G401 (cell line): ENCODE data around the gene EDEM2. TPM values are rescaled to one million over a fixed set of nuclear protein-coding genes. Genes with fewer than 3 reads are reported as not detected.
"Not testable (repeated sequence)": the region's sequence is repeated elsewhere in the genome, so short reads cannot be mapped to it uniquely, and the experiment has no call there.

Experiments
- DNase-seq: peaks from one replicate; pipeline ENCODE4 v3.0.0-alpha.2; 2015; ENCODE audit warnings: low spot score
- in situ Hi-C: cut with HindIII; loops from 2 replicates; pipeline ENCODE4 v1.10.0; 2016; ENCODE audit warnings: low sequenced_read_pairs, mixed read lengths
- total RNA-seq: library from RNA; depleted of rRNA; stranded (reverse); fragments of >200 nt; shearing (Covaris generic); gene quantifications from 2 replicates; pipeline ENCODE4 v1.2.3, GENCODE V29; 2014

EDEM2 gene
- total RNA-seq, 1 experiment from 2014 or later: 115 TPM

GRCh38 chr20:35171753-35172433, 24.8 kb upstream of the EDEM2 start, which contains the start of gene PROCR:
Gene PROCR, plus strand, starts transcription at chr20:35172072. Its CDS starts 83 bp downstream, at chr20:35172155.
- DNase-seq: peak; percentile 80

GRCh38 chr20:35171438-35171752, 24.3 kb upstream of the EDEM2 start:
- DNase-seq: no peak
- in situ Hi-C loops: no loop called here

More at GRCh38 chr20:35171753-35172433, 24.8 kb upstream of the EDEM2 start, which contains the start of gene PROCR:
- in situ Hi-C loops: no loop called here

GRCh38 chr20:35168701-35169409, 21.7 kb upstream of the EDEM2 start:
- in situ Hi-C loops, DNase-seq: not testable (repeated sequence)

- in situ Hi-C loops: no loop called here
- no peak for DNase-seq
These were observed 20.7 kb upstream of the EDEM2 start for GRCh38 chr20:35167787-35168186.

GRCh38 chr20:35166242-35166830, 19.2 kb upstream of the EDEM2 start:
- in situ Hi-C loops: no loop called here
- DNase-seq: peak; percentile 92

- in situ Hi-C loops: no loop called here
- no peak for DNase-seq
These were observed 18.4 kb upstream of the EDEM2 start for GRCh38 chr20:35165221-35166185.

- in situ Hi-C loops: not testable (repeated sequence)
These were observed 17.4 kb upstream of the EDEM2 start for GRCh38 chr20:35164531-35164930.

GRCh38 chr20:35160341-35160740, 13.2 kb upstream of the EDEM2 start:
- in situ Hi-C loops: not testable (repeated sequence)

More at GRCh38 chr20:35164531-35164930, 17.4 kb upstream of the EDEM2 start:
- DNase-seq: not testable (repeated sequence)

GRCh38 chr20:35156978-35157377, 9.8 kb upstream of the EDEM2 start:
- DNase-seq: no peak
- in situ Hi-C loops: no loop called here

More at GRCh38 chr20:35160341-35160740, 13.2 kb upstream of the EDEM2 start:
- DNase-seq: not testable (repeated sequence)

- no peak for DNase-seq
- in situ Hi-C loops: no loop called here
These were observed 8.8 kb upstream of the EDEM2 start for GRCh38 chr20:35155936-35156335.

- in situ Hi-C loops: no loop called here
- no peak for DNase-seq
These were observed 4.6 kb upstream of the EDEM2 start for GRCh38 chr20:35151736-35152135.

- no peak for DNase-seq
- in situ Hi-C loops: no loop called here
These were observed 3.9 kb upstream of the EDEM2 start for GRCh38 chr20:35150846-35151579.

- DNase-seq, in situ Hi-C loops: not testable (repeated sequence)
These were observed 487 bp upstream of the EDEM2 start for GRCh38 chr20:35147575-35148071.

- in situ Hi-C loops: no loop called here
- DNase-seq: peak; percentile 41
These were observed 727 bp downstream of the EDEM2 start for GRCh38 chr20:35146299-35146919.

GRCh38 chr20:35145141-35145564, 2.0 kb downstream of the EDEM2 start:
- DNase-seq: peak; percentile 93
- in situ Hi-C loops: no loop called here

GRCh38 chr20:35144694-35145093, 2.4 kb downstream of the EDEM2 start:
- in situ Hi-C loops: no loop called here
- DNase-seq: peak; percentile 88

GRCh38 chr20:35135867-35136586, 11.1 kb downstream of the EDEM2 start:
- in situ Hi-C loops: no loop called here
- no peak for DNase-seq
